HG02973 (cell line): Measurements from ENCODE around the gene NUBP2.

Experiments
- ATAC-seq: cut with Tn5 transposase; IDR thresholded peaks from one replicate; pipeline ENCODE4 v1.9.1; 2021; ENCODE audit warnings: moderate library complexity; ENCODE audit not compliant: unreplicated experiment

The NUBP2 gene

DNA sequence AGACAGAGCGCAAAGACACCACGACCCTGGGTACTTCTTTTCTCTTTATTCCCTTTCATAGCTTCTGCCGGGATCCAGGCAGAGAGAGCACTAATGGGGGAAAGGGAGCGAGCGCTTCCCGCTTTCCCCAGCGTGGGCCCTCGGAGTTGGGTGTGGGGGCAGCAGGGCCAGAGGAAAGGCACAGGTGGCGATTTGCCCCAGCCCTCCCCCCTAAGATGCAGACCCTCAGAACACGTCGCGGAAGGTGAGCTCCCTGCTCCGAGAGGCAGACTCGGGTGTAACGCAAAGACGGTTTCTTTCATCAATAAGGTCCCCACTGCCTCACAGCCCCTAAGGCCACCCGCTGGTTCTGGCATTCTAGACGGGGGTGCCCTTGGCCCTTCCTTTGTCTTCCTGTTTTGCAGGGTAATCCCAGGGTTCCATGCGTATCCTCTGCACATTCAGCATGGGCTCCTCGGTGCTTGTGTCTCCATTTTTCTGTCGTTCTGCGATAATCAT is 10.8 kb upstream of the NUBP2 start:
- ATAC-seq: no peak

GRCh38 chr16:1772362-1772907 is 10.3 kb upstream of the NUBP2 start, which contains the start of gene EME2:
Gene EME2 (plus strand): TSS chr16:1772810. CDS start chr16:1773228, 418 bp downstream.
- ATAC-seq: peak; percentile 11

DNA sequence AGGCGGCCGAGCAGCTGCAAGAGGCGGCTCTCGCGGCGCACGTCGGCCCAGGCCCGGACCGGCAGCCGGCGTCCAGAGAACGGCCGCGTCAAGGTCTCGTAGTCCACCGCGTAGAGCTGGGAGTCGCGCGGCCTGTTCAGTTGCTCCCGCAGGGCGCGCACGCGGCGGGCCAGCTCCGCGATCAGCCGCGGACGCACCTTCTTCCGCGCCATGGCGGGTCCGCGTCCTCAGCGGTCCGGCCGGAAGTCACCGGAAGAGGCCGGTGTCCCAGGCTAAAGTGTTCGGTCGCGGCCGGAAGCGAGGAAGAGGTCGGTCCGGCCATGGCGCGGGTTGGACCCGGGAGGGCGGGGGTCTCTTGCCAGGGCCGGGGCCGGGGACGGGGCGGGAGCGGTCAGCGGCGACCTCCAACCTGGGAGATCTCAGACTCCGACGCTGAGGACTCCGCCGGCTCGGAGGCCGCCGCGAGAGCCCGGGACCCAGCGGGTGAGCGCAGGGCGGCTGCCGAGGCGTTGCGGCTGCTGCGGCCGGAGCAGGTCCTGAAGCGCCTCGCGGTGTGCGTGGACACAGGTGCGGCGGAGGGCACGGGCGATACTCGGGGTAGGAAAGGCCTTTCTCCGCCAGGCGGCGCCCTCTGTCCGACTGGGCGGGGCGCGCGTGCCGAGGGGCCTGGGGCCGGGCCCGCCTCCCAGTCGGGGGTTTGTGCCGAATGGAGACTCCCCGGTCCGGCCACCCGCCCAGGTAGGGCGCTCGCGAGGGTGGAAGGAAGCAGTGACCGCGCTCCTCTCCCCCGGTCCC is 9.7 kb upstream of the NUBP2 start, which contains the start of gene MRPS34:
MRPS34 (minus strand) TSS at position 227 of the 795 bp plus-strand sequence; CDS start at position 212, 15 bp downstream.
- ATAC-seq: peak; percentile 34

GRCh38 chr16:1773703-1774447 is 8.9 kb upstream of the NUBP2 start:
- no peak for ATAC-seq

DNA sequence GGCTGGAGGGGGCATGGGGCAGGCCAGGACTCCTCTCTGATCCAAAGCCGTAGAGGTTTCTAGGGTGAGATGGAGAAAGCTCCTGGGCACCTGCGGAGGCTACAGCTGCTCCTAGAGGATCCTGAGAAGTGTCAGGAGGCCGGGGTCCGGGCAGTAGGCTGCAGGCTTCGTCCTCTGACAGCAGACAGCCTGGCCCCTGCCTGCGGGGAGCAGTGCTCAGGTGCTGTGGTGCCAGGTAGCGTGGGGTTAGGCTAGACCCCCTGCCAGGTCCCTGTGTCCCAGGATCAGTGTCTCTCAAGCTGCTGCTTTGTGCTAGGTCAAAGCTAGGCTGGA is 8.3 kb upstream of the NUBP2 start:
- no peak for ATAC-seq

GRCh38 chr16:1775006-1775845 is 7.5 kb upstream of the NUBP2 start:
- no peak for ATAC-seq

- no peak for ATAC-seq
These were observed 6.7 kb upstream of the NUBP2 start for GRCh38 chr16:1775846-1776671.

DNA sequence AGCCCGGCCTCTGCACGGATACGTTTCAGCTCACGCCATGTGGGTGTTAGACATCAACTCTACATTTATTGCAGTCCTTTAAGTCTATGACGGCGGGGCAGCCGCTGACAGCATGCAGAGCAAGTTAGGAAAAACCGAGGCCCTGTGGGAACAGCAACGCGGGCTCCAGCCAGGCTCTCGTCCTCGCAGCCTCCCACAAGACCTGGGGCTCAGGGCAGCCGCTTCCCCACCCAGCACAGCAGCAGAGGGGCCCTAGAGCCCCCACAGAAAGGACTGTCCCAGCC is 6.1 kb upstream of the NUBP2 start:
- ATAC-seq: no peak

DNA sequence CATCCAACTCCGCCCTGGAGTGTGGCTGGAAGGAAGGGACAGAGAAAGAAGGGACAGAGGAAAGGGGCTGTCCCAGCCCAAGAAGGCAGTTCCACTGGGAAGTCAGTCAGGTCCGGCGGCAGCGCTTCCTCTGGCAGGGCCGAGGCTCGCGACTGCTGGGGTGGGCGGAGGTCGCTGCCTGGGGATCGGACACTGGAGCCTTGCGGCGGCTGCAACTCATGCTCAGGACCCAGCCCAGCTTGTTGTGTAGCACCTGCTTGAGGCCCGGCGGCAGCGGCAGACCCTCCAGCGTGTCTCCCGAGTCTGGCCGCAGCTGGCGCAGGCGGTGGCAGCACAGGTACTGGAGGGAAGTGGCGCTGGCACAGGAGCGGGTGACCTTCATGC is 5.8 kb upstream of the NUBP2 start:
- ATAC-seq: no peak

DNA sequence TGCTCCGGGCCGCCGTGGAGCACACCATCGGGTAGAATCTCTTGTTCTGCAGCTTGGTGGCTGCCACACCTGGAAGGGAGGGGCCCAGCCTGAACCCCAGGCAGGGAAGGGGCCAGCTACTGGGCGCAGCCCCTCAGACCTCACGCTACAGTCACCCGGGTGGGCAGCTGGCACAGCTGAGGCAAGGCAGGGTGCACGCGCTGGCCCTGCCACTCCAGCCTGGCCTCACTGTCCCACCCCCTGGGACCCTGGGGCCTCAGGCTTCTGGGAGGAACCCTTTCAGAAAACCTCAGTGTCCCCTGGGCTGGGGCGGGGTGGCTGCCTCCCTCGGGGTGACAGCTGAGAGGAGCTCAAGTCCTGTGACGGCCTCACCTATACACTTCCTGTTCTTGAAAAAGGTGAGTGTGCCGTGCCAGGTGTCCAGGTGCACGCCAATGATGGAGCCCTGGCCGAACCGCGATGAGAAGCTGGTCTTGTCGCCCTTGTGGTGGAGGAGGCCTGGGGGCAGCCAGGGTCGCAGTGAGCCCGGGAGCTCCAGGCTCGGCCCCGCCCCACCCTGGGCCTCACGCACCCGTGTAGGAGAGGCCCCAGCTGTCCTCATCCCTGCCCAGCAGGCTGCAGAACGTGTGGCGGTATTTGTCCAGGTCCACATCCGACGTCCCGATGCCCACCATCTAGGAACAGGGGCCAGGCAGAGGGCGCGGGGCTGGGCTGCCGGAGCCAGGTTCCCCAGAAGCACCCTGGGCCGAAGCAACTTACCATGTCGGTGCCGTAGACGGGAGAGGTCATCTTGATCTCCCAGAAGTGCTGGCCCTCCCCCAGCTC is 5.2 kb upstream of the NUBP2 start:
- no peak for ATAC-seq

DNA sequence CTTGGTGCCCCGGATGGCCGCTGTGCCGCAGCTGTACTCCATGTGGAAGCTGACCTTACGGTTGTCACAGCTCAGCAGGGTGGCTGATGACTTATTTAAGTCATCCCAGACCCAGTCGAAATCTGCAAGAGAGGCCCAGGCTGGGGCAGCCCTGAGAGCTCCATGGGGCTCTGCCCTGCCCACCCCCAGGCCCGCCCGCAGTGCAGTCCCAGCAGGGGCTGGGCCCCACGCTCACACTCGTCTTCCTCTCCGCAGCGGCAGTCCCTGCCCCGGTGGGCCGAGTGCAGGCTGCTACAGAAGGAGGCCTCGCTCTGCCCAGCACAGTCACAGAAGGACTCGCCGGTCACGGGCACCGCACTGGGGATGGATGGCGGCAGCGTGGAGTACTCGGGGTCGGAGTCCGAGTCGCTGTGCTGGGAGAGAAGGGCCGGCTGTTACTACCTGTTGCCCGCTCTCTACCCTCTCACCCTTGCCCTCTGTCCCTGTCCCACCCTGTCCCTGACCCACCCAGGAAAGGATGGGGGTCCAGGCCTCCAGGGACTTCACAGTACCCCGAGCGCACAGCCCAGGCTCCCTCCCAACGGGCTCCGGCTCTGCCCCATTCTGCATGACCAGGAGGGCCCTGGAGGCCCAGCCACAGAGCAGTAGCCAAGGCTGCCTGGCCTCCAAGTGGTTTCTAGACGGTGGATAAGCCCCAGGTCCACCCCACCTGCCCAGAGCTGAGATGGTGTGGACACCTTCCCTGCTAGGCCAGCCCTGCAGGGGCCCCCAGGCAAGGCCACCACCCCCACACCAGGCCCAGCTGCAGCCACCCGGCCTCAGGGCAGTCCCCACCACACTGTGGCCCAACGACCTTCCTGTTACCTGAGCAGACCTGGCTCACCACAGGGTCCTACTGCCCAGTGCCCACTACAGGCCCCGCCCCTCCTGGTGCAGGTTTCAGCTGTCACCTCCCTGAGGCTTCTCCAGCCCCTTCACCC is 4.3 kb upstream of the NUBP2 start:
- no peak for ATAC-seq

- ATAC-seq: no peak
These were observed 3.5 kb upstream of the NUBP2 start for GRCh38 chr16:1779234-1779701.

DNA sequence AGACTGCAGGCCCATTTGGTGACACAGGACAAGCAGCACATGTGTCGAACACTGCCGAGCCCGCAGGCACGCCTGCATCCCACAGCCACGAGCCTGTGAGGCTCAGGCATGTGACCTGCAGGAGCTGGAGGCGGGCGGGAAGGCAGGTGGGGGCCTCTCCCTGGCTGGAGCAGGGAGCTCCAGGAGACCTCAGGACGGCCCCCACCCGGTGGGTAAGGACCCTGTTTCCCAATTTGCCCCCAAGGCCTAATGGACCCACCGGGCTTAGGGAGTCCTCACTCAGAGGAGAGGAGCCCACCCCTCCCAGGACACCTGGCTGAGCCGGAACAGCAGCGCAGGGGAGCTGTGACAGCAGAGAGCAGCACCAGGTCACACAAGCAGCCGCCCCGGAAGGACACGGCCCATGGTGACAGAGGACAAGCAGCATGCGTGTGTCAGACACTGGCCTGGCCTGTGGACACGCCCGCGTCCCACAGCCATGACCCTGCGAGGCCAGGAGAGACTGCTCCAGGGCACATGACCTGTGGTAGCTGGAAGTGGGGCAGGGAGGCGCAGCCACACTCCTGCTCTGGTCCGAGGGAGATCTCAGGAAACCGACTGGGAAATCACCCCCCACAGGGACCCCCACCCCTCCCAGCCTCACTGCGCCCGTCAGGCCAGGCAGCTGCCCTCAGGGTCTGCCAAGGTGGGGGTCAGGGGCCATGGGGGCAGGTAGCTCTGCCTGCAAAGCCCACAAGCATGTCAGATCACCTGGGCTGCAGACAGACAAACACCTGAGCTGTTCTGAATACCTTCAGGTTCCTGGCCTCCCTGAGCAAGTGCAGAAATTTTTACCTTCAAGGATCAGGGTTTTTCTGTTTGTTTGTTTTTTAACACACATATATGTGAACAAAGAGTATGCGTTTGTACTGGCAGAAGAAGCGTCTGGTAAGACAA is 2.8 kb upstream of the NUBP2 start:
- ATAC-seq: no peak

DNA sequence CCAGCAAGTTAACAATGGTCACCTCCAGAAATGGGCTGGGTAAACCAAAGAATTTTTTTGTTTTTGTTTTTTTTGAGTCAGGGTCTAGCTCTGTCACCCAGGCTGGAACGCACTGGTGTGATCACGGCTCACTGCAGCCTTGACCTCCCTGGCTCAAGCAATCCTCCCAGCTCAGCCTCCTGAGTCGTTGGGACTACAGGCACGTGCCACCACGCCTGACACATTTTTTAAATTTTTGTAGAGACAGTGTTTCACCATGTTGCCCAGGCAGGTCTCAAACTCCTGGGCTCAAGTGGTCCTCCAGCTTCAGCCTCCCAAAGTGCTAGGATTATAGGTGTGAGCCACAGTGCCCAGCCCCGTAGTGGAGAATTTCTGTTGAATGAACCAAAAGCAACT is 2.1 kb upstream of the NUBP2 start:
- ATAC-seq: no peak

GRCh38 chr16:1781254-1781653 is 1.5 kb upstream of the NUBP2 start:
- no peak for ATAC-seq

- peak; percentile 9 for ATAC-seq
These were observed 877 bp upstream of the NUBP2 start for GRCh38 chr16:1781758-1782407.
